DMS 273 treated with DMSO at 0.1 percent for 48 hours (cell line): Measurements from ENCODE around the gene GLT6D1.

Source experiments
- DNase-seq: peaks from one replicate; lab custom pipeline; 2025; lab: John Stamatoyannopoulos, UW

The GLT6D1 gene

DNA sequence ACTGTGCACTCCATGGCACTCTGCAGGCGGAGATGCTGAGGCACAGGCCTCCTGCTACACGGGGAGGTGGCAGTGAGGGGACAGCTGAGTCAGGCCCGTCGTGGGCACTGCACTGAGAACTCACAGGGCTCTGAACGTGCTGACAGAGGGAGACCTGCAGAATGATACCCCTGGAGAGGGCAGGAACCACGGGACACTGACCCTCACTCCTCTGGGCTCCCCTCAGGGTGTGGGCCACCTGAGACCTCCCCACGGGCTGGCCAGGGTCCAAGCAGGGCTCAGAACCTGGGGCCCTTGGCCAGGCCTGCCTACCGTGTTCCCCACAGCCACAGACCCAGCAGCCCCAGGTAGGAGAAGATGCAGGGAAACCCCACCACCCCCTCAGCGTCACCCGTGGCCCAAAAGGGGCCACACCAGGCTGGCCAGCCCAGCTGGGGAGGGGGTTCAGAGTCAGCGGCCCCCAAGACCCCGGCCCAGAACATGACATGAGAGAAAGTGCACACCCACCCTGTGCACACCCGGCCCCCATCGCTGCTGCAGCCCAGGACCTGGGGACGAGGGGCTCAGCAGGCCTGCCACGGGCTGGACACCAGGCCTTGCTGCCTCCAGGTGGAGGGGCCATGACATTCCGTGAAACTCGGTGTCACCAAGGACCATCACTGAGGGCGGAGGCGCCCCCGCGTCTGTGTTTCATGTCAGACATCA lies 30.9 kb downstream of the GLT6D1 start:
- no peak for DNase-seq

DNA sequence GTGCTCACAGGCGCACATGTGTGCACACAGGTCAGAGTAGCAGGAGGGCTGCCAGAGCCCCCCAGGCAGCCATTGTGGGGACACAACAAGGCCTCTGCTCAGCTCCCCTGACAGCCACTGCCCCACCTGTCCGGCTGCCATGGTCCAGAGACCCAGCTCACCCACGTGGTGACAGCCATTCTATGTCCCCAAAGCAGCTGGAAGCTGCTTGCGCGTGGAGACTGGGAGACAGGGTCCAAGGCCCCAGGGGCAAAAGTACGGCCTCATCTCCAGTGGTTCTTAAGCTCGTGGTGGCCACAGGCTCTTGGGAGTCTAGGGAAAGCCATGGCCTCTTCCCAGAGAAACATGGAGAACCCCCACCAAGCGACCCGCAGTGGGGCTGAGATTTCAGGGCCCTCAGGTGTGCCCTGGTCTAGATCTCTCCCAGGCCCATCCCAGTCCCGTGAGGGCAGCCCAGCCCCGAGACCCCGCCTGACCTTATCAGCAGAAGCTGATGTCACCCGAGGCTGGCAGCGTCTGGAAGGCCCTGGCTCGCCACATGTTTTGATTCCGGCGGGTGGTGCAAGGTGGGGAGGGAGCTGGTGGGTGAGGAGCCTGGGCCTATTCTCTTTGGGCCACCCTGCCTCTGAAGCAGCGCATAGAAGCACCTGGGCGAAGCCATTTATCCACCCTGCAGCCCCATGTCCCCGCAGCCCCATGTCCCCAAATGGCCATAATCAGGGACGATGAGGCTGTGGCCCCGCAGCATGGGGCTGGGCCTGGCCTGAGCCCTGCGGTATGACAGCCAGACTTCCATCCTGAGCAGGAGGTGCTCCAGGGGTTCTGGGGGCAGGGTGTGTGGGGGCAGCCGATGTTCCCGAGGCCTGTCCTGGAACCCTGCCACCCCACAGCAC lies 31.7 kb downstream of the GLT6D1 start:
- DNase-seq, result no peak

DNA sequence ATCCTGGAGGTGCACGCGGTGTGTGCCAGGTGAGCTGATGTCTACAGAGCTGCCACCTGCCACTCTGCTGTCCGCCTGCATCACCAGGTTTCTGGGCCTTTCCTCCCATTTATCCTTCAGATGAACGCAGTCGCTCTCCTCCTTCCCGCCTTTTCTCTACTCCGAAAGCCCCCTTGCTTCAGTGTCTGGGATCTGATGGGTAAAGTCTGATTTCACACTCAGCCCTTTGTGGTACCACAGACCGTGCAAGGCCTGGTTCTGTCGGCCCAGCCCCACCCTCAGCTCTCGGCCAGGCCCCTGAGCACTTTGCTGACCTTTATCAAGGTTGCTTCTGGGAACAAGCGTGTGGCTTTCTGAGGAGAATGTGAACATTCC lies 32.5 kb downstream of the GLT6D1 start:
- no peak for DNase-seq

DNA sequence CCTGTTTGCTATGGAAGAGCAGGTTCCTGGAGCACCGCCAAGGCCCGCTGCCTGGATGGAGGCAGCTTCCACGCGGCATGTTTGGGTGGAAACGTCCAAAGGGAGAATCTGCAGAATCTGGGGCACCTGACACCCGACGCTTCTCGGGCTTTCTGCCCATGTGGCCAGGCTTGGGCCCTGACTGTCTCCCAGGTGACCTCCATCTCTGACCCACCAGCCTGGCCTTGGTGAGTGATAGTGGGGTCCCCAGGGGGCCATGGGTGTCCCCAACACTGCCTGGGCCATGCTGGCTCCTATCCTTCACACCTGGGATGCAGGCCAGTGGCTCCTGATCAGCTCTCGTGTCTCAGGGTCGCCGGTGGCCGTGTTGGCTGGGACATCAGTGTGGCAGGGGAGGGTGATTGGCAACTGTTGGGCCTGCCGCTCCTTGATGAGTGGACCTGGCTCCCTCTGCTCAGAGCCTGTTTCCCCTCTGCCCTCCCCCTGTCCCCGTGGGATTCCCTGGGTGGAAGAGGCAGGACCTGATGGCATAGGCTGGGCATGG lies 34.0 kb downstream of the GLT6D1 start:
- no peak for DNase-seq

DNA sequence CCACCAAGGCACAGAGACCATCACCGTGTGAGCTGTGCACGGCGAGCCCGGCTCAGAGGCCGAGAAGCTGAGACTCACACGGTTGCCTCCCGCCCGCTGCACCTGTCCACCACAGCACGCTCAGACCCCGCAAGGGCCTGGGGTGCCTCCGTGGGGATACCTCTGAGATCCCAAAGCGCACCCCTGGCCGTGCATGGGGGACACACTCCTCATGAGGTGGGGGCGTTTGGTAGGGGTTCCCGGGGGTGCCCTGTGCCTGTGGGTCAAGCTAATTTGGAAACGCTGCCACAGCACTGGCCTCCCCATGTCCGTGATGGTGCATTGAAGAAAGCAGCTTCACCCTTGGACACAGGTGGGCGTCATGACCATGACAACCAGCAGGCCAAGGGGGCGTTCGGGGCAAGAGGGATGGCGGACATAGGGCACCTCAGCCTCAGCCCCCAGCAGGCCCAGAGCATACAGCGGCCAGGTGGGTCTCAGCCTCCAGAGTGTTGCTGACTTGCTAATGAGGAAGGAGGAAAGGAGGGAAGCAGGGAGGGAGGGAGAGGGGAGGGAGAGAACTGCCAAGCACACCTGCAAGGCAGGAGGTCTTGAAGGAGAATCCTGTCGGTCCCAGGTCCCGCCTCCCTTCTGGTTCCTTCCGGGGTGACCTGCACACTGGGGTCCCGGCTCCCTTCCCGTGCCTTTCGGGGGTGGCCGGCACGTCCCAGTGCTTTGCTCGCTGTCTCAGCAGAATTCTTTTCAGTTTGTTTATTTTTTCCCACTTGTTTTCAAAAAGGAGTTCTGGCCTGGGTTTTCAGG lies 34.7 kb downstream of the GLT6D1 start:
- DNase-seq, result no peak

DNA sequence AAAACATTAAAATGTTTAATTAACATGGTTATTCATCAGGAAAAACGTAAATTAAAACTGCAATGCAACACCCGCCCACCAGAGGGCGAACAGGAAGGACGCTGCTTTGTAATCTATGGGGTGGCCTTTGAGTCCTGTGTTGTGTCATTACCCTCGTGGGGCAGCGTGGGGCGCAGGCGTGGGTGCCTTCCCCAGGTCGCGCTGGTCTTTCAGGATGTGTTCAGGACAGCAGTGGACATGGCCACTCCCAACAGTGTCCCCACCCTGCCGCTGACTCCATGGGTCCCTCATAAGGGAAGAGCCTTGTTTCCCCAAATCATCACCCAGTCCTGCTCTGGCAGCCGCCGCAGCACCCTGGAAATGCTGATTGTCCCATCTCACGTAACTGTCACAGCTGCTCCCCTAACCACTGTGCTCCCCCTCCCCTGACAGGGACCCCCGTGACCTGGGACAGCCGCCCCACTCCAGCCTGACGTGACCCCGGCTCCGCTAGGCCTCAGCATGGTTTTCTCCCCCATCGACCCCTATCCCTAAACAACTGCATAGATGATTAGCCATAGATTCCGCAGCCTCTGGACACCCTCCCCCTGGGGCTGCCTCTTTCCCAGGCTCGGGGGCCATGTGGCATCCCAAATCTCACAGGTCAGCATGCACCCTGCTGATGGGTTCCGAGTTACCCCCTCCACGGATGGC lies 36.4 kb downstream of the GLT6D1 start:
- DNase-seq, result no peak

DNA sequence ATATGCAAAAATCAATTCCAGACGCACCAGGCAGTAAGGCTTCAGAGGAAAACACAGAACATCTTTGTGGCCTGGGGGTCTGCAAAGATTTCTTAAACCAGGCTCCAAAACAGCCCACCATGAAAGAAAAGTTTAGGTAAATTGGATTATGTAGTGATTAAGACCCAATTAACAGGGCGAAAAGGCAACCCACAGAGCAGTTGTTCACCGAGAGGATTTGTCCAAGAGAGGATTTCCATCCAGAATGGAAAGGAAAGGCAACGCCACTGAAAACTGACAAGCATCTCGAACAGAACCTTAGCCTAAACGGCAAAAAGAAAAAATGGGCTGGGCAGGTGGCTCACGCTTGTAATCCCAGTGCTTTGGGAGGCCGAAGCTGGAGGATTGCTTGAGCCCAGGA lies 37.4 kb downstream of the GLT6D1 start:
- DNase-seq, result no peak

DNA sequence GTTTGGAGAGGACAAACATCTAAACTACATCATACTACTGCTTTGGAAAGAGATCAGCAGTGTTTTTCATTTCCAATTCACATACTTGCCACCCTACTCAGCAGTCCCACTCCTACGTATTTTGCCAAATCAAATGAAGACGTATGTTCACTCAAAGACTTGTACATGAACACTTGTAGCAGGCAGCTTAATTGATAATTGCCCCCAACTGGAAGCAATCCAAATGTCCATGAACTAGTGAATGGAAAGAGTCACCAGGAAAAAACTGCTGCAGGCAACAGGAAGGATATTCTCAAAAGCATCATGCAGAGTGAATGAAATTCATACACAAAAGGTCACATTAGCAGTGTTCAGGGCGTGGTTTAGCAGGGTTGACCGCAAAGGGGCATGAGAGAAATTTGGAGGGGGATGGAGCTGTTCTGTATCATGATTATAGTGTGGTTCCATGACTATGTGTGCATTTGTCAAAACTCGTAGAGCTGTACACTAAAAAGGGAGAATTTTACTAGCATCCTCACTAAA lies 39.0 kb downstream of the GLT6D1 start:
- DNase-seq, result no peak

DNA sequence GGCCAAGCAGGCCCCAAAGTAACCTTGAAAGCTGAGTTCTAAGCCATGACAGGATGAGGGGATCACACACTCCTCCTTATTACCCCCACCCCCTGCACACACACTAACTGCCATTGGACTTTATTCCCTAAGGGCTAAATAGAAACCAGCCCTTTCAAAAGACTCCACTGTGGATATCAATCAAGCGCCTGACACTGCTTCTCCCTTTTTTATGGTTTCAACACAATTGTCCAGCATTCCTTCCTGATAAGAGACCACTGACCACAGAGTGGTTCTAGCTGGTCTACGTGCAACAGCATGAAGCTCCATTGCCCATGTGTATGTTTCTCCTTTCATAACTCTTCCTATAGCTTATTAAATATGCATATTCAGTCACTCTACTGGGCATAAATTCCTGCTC lies 43.1 kb downstream of the GLT6D1 start:
- no peak for DNase-seq

DNA sequence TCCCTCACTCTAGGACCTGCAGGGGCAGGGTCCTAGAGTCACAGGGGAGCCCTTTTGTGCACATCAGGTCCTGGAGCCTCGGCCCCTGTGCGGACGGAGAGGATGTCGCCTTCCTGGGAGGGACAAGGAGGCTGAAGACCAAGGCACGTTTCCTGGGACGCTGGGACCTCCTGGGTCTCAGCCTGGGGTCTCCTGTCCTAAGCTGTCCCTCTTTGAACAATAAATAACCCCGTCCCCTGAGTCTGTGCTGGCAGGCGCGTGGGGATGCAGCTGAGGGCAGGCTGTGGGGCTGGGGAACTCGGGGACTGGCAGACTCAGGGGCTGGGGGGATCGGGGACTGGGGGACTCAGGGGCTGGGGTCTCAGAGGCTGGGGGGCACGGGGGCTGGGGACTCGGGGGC lies 46.7 kb downstream of the GLT6D1 start:
- DNase-seq, result no peak

DNA sequence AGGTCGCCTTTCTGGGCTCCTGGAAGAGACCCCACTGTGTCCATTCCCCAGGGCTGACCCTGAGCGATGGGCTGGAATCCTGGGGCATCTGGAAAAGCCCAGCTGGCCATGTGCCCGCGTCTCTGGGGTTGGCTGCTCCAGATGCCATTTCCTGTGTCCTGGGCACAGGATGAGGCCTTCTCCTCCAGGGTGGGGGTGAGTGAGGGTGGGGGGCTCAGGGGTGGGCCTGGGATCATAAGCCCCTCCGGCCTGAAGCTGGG lies 47.1 kb downstream of the GLT6D1 start:
- DNase-seq, result no peak

DNA sequence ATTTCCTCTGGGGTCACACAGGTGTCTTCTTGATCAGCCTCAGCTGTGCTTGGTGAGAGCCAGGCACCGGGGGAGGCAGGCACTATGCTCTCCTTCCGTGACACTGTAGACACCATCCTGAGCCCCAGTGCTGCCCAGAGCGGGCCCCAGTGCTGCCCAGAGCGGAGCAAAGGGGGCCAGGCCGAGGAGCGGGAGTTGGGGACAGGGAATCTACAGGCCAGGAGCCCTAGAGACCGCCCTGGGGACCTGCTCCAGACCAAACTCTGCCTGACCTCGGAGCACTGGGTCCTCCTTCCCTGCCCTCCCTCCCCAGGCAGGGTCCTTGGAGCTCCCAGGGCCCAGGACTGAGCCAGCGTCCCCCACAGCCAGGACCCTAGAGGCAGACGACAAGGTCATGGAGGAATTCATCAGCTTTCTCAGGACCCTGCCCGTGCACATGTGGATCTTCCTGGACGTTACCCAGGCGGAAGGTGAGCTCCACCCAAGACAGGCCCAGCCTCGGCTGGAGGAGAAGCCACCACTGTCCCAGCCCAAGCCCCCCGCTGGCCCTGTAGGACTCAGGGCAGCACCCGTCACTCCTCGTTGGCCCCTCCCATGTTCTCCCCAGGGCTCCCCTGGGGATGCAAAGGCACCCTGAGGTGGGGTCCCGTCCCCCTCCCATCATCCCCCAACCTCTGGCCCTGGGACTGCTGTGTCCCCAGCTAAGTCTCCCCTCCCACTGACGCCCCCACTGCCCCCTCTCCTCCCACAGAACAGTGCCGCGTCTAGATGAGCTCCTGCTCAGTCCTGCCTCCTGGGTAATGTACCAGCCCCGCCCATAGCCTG lies 47.6 kb downstream of the GLT6D1 start:
- DNase-seq, result no peak

DNA sequence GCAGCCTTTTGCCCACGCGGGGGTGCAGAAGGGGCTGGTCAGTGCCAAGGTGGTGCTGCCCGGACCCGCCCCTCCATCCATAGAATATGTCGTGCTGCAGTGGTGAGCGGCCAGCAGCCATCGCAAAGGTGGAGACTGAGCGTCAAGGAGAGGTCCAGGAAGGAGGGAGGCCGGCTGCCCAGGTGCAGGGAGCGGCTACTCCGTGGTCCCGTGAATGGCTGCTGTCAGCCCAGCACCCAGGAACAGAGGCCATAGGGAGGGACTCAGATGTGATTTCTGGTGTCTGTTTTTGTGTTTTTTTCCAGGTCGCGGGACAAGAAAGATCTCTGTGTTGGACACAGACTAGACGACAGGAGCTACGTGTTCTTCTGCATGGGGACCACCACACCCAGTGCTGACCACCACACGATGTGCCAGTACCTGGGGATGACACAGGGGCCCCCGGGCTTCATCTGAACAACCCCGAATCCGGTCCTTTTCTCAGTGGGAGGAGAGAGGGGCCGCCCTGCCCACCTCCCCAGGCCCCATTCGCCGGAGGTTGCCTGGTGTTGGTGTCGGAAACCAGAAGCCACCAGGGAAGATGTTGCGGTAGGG lies 48.8 kb downstream of the GLT6D1 start:
- DNase-seq, result no peak

DNA sequence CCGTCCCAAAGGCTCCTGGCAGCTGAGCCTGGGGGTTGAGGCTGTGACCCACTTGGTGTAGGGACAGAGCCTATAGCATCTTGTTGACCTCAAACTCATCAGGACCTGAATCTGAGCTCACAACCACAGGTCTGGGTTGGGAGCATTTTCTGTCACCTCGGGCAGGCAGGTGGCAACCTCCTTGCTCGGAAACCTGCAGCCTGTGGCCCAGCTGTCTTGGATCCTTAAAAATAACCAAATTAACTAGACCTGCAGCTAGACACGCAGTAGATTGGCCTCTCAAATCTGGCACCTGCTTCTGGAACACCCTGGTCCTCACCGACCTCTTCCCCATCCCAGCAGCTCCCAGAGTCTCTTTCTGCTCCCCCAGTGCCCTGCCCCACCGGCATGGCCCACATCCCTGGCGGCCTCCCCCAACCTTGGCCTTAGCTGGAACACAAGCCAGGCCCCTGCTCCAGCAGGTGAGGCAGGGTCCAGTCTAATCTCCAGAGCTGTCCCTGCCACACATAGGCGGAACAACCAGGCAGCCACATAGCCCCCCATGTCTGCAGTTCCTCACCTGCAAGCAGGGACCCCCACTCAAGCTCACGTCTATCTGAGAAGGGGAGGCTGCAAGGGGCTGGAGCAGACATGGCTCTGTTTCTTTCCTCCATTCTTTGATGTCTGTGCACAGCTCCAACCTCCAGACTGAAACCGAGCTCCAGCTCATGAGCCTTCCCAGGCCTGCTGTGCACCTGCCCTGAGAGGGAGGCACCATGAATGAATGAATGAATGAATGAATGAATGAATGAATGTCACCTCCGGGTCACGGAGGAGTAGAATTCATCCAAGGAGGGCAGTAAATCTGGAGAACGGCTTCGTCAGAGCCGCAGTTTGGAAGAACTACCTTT lies 49.5 kb downstream of the GLT6D1 start:
- DNase-seq, result no peak

DNA sequence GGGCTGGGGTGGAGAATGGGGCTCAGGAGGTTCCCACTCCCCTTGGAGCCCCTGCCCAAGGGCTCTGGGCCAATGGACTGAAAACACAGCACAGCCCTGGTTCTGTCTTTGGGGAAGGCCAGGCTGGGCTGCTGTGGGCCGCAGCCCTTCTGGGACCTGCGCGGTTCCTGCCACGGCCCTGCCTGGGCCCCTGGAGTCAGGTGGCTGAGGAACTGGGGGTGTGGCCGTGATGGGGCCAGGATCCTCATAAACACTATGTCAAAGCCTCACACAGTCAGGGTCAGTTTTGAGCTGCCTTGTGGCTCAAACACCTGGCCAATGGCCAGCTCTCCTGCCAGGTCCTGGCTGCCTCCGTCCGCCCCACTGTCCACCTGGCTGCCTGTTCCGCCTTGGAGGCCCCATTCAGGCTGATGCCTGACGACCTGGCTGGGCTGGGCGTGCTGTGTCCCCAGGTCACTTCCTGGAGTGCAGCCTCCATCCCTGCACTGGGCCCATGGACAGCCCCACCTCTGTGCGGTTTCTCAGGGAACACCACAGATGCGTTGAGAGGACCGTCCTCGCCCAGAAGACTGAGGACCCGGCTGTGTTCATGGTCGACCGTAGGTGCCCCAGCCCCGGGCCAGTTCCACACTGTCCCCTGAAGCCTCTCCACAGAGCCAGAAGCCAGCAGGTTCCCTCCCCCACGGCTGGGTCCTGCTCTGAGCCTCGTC lies 50.3 kb downstream of the GLT6D1 start:
- no peak for DNase-seq

DNA sequence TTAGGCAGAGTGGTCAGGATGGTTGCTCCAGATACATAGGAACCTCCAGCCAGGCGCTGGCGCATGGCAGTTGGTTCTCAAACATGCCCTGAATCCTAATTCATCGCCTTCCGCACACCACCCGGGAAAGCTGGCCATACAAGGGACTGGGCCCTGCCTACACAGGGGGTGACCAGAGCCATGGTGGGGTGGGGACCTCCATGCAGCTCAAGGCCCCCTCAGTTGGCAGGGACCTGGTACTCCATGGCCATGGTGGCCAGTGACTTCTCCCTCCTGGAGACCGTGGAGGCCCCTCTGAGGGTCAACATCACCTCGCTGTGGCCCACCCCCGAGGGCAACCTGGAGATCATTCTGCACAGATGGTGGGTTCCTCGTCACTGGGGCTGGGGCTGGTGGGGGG lies 51.0 kb downstream of the GLT6D1 start:
- no peak for DNase-seq

DNA sequence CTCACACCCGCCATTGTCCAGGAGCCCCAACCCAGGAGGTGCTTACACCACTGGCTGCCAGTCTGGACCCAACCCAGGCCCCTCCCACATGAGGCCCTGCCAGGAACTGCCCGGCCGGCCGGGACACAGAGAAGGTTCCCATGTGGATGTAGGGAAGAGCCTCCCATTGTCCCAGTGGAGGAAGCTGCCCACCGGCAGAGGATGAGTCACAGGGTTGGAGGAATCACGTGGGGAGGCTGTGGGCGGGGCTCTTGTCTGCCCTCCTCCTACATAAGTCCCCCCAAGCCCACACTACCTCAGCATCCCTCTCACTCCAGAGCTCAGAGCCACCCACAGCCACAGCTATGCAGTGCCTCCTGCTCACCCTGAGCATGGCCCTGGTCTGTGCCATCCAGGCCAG lies 51.7 kb downstream of the GLT6D1 start:
- DNase-seq, result no peak

DNA sequence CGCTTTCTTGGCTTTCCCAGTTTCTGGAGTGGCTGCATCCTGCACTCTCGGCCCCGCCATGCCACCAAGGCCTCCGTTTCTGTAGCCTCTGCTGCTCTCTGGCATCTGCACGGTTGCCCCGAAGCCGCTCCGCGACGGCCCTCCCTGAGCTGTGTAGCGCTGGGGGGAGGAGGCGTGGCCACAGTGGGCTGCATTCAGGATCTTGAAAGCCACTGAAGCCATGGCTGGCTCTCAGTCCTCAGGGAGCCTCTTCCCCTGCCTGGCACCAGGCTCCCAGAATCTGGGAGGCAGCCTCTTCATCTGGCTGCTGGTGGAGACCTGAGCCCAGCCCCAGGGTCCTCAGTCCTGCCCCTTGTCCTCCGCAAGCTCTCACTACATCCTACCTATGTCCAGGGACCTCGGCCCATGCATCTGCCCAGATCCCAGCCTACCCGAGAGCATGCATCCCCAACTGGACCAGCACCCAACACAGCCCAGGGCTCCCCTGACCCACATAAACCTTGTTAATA lies 52.7 kb downstream of the GLT6D1 start:
- DNase-seq, result no peak

DNA sequence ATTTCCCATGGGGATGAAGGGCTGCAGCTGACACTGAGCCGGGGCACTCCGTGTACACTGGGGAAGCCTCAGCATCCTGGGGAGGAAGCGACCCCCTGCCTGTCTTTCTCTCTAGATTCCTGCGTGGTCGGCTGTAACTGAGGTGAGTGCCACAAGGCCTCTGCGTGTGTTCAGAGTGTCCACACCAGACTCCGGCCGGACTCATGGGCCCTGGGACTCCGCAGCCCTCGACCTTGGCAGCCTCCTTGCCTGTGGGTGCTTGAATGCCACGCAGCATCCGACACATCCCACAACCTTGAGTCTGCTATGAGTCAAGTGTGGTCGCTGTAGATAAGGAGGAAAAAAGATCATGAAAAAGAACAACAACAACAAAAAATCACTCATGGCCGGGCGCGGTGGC lies 54.4 kb downstream of the GLT6D1 start:
- DNase-seq, result no peak
